Panc1 (cell line): ENCODE data around the gene MEIS2.

Experiments used
- CTCF ChIP-seq: fragments of 450-650 bp; IDR thresholded peaks from 2 replicates; pipeline ENCODE4 v1.5.1; 2017; ENCODE audit warnings: mild to moderate bottlenecking
- POLR2AphosphoS5 ChIP-seq: IDR thresholded peaks from 2 replicates; pipeline ENCODE4 v1.6.1; 2012; ENCODE audit warnings: mild to moderate bottlenecking, low read depth, low read length, moderate library complexity
- REST ChIP-seq, 2 experiments: IDR thresholded peaks; 2 replicates each; pipeline ENCODE4 v1.6.1; 2011 to 2012; ENCODE audit warnings: low read depth in 2 of 2, control low read depth in 1 of 2, low read length in 1 of 2, mild to moderate bottlenecking in 1 of 2, moderate library complexity in 1 of 2; ENCODE audit not compliant: insufficient read depth in 1 of 2
- SIN3A ChIP-seq: IDR thresholded peaks from 2 replicates; pipeline ENCODE4 v1.6.1; 2012; ENCODE audit warnings: low read depth, mild to moderate bottlenecking, low read length, moderate library complexity, borderline replicate concordance; ENCODE audit not compliant: insufficient read depth
- TCF7L2 ChIP-seq: IDR thresholded peaks from 2 replicates; pipeline ENCODE4 v1.6.1; 2011; ENCODE audit warnings: mild to moderate bottlenecking, low read depth, low read length, inconsistent platforms

DNA sequence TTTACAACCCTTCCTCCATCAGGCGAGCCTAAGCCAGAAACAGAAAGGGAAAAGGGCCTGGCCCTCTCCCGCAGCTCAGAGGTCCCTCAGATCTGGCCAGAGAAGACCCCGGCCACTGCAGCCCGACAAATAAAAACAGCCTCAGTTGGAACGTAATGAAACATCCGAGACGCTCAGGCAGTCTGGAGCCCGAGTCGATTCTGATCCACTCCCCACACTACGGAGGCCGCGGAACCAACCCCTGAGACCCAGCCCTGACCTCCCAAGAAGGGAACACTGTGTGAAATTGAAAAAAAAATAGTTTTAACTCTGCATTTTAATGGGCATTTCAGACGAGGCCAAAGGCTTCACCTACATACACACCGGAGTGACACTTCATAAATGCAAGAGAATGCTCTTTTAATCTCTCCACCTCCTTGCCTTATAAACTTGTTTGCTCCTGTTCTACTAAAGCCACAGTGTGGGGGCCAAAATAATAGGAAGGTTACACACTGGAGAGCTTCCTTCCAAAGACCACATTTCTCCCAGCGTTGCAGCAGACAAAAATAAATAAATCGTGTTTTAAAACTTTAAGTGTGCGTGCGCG is 3.7 kb downstream of the MEIS2 start:
- TF ChIP-seq CTCF (no peak), POLR2AphosphoS5 (no peak), SIN3A (no peak), TCF7L2 (no peak), REST (IDR thresholded peaks at IDR 0.05; ENCODE audit: insufficient read depth in 1 of 2, low read depth in 2 of 2, low read length in 1 of 2) (no peak)
